OCI-LY1 (cell line): ENCODE data around the gene CDK5RAP2.

Source experiments
- CTCF ChIP-seq: fragments of 200-600 bp; sonication (generic), shearing (Covaris generic); IDR thresholded peaks from 2 replicates; pipeline ENCODE4 v1.5.1; 2017; ENCODE audit warnings: mild to moderate bottlenecking, antibody characterized with exemption, low read length, moderate library complexity, mixed read lengths
- EZH2 ChIP-seq: fragments of 200-600 bp; sonication (generic), shearing (Covaris generic); IDR thresholded peaks from 2 replicates; pipeline ENCODE4 v1.8.0; 2017; ENCODE audit warnings: borderline replicate concordance, mixed run types, mild to moderate bottlenecking, antibody characterized with exemption, low read length, moderate library complexity, mixed read lengths

DNA sequence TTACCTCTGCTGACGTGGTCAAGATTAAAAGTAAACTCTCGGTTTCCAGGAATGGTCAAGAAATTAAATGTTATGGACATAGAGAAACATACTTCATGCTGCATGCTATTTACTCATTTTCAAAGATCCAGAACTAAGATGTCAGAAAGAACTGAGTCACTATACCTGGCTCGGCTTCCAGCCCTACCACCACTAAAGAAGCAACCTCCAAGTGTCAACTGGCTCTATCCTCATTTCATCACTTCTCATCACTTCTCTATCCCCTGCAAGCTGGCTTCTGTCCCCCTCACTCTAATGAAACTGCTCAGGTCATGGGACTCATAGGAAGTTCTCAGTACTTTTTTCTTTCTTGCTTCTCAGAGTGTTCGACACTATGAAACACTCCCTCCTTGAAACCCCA, 116.2 kb downstream of the CDK5RAP2 start:
- no peak for TF ChIP-seq CTCF
- TF ChIP-seq EZH2: no peak
